ENCODE data around the gene TSKS.
"Not testable (repeated sequence)": the region's sequence is repeated elsewhere in the genome, so short reads cannot be mapped to it uniquely, and the experiment has no call there.

The TSKS gene

DNA sequence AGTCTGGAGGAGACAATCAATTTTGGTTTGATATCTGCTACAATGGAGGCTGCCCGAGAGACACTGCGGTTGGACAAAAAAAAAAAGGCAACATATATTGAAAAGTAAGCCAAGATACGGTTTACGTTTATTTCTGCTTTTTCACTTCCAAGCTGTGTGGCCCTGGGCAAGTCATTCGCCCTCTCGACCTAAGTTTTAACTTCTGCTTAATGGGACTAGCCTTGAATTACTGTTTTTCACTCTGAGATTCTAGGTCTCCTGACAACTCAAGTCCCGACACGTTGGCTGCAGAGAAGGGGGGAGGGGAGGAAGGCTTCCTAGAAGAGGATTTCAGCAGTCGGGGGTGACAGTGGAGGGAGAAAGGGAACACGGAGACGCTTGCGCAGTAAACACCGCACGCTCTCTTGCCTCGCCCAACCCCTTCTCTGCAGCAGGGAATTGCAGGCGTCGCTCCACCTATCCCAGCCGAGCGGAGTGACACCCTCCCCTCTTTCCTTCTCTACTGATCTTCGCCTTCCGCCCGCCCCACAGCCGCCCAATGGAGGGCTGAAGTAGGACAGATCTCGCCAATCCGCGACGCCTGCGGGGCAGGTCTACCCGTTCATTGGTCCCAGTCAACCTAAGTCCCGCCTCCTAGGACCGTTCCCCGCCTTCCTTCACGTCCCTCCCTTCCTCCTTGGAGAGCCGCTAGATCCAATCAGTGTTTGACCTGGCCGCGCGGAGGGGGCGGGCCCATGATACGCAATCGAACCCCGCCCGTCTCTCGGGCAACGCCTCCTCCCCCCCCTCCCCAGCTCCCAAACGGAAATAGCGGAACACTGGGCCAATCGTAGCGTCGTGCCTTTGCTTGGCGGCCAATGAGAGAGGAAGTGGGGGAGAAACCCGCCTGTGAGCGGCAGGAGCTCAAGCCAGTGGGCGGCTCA, 3.2 kb upstream of the TSKS start:
- DNase-seq (ENCODE audit: low spot score), result peak; percentile 100

DNA sequence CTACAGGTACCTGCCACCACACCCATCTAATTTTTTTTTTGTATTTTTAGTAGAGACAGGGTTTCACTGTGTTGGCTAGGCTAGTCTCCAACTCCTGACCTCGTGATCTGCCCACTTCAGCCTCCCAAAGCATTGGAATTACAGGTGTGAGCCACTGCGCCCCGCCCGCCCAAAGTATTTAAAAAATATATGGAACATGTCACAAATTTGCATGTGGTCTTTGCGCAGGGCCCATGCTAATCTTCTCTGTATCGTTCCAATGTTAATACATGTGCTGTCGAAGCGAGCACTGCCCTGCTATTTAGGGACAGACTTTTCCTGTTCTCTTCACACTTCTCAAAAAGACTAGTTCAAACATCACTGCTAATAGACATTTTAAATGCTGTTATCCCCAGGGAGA, 1.2 kb upstream of the TSKS start:
- DNase-seq (ENCODE audit: low spot score), result no peak

DNA sequence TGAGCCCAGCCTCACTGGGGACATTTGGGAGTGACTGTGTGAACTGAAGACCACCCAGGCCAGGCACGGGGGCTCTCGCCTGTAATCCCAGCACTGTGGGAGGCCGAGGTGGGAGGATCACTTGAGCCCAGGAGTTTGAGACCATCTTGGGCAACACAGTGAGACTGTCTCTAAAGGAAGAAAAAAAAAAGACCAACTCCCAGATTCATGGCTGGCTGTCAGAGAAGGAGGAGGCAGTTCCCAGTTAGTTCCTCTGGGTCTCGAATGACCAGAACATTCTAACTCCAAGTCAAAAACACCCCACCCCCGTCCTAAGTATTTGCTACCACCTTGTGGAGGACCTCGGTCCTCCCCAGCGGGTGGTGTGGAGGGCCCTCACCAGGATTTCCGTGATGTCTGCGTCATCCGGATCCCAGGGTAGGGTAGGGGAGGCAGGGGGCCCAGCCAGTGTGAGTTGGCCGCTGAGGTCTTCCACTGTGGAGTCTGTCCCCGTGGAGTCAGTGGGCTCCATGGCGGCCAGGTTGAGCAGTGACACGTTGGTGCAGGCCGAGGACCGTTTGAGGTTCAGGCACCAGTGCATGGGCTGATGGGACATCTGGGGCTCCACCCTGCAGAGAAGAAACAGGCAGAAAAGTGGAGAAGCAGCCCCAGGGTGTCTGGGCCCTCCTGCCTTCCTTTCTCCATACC, 1.3 kb downstream of the TSKS start:
- no peak for DNase-seq (ENCODE audit: low spot score)

DNA sequence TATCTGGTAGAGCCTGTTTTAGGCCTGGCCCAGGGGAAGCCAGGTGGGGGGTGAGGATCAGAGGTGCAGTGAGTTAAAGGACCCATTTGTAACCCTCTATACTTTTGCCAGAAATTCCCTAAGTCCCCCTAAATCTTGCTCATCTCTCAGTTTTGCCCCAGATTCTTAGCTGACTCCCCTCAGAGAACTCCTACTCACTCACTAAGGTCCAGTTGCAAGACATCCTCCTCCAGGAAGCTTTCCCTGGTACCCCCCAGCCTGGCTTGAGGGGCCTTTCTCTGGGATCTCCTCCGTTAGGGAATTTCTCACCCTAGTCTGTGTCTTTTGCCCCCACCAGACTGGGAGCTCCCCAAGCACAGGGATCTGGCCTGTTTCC, 1.9 kb downstream of the TSKS start:
- DNase-seq (ENCODE audit: low spot score), result no peak

DNA sequence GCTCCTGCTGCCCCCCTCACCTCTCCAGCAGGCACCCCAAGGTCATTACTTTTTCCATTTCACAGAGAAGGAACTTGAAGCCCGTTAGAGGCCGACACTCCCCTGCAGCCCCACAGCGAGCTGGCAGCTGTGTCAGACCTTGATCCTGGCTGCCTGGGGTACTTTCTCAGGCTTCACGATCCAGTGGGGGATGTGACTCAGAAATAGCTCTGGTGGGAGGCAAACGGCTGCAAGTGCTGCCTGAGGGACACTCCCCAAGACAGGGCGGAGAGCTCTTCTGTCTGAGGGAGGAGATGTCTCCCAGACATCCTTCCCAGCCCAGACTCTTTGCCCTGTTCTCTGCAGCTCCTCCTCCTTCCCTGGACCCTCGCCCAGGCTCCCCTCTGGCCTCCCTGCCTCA, 4.8 kb downstream of the TSKS start:
- DNase-seq (ENCODE audit: low spot score), result peak; percentile 85

DNA sequence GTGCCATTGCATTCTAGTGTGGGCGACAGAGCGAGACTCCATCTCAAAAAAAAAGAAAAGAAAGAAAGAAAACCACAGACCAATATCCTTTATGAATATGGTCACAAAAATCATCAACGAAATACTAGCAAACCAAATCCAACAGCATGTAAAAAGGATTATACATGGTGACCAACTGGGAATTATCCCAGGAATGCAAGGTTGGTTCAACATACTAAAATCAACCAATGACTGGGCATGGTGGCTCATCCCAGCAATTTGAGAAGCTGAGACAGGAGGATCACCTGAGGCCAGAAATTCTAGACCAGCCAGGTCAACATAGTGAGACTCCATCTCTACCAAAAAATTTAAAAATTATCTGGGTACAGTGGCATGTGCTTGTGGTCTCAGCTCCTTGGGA, 7.2 kb downstream of the TSKS start:
- DNase-seq (ENCODE audit: low spot score), result no peak

DNA sequence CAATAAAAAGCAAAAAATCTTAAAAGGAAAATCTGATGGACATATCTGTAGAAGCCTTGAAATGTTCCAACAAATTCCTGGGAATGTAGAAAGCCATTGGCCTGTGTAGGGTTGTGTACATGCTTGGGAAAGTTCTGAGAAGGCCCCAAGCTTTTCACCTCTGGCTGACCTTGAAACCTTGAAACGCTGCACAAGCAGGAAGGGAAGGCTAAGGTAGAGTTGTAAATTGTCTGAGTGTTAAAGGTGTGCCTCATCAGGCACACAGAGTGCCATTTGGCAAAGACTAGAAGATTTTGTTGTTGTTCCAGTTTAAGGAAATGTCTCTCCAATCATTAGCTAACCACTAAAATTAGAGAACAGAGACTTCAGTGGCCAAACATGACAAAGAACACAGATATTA, 10.4 kb downstream of the TSKS start:
- no peak for DNase-seq (ENCODE audit: low spot score)

DNA sequence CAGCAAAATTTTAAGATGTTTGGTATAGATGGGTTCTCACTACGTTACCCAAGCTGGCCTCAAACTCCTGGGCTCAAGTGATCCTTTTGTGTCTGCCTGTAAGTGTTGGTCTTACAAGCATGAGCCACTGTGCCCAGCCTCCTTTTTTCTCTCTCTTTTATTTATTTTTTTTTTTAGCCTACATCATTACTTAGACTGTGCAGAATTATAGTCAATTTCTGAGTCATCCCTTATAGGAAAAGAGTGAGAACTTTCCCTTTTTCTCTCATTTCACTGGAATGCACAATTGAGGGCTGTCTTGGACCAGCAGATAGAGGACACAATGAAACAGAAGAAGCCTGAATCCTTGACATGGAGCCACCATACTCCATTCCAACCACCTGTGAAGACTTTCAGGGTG, 13.3 kb downstream of the TSKS start:
- DNase-seq (ENCODE audit: low spot score), result peak; percentile 30

DNA sequence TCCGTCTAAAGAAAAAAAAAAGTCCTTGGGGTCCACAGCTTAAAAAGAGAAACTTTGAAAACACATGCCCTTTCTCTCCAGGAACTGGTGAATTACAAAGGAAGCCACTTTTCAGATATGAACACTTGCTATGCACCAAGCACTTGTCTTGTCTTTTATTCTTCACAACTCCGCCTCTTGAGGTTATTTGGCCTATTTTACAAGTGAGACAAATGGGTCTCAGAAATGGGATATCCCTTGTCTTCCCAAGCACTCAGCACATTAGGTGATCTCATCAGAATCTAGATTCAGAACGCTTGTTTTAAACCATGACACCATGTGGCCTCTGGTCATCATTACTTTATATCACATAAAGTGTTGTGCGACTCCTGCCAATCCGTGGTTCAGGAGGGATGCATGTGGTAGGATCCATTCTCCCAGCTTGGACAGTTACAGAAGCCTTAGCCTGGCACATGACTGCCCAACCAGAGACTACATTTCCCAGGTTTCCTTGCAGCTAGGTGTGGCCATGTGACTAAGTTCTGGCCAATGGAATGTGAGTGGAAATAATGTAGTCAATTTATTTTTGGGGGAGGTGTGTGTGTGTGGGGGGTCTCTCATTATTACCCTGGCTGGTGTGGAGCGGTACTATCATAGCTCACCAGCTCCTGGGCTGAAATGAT, 13.9 kb downstream of the TSKS start:
- peak; percentile 60 for DNase-seq (ENCODE audit: low spot score)

DNA sequence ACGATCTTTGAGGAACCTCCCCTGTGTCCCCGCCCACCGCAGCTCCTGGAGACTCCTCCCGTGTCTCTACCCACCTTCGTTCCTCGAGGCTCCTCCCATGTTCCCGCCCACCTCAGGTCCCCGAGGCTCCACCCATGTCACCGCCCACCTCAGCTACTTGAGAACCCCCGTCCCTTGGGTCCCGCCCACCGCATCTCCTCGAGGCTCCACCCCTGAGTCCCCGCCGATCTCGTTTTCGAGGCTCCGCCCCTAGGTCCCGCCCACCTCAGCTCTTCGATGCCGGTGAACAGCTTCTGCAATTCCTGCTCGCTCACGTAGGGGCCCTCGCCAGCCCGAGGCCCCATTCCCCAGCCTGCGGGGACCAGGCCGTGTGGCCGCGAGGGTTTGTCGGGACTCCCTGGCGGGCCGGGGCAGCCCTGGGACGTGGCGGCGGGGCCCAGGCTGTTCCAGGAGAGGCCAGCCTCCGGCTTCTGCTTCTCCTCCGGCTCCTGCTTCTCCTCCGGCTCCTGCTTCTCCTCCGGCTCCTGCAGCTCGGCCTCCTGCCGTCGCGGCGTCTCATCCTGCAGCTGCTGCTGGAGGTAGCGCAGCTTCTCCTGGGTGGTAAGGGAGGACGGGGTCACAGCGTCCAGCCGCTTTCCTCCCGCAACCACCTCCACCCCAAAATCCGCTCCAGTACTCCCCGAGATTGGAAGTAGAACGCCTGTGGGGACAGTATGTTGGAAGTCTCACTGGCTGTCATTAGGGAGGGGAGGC, 16.7 kb downstream of the TSKS start:
- peak; percentile 42 for DNase-seq (ENCODE audit: low spot score)

DNA sequence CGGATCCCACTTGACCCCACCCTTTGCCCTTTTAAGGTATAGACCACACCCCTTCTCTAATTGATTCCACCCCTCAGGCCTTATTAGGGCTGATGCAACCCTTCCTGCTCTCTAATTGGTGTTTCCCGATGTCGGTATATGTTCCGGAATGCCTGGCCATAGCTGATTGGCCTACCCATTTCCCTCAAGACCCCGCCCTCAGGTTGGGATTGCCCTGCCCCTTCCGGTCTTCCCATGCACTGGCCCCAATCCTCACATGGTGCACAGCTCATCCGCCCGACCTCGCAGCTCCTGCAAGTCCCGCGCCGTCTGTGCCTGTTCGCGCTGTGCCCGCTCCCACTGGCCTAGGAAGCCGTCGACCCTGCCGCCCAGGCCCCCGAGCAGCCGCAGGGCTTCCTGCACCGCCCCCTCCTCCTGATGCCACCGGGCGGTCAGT, 18.1 kb downstream of the TSKS start:
- no peak for DNase-seq (ENCODE audit: low spot score)

DNA sequence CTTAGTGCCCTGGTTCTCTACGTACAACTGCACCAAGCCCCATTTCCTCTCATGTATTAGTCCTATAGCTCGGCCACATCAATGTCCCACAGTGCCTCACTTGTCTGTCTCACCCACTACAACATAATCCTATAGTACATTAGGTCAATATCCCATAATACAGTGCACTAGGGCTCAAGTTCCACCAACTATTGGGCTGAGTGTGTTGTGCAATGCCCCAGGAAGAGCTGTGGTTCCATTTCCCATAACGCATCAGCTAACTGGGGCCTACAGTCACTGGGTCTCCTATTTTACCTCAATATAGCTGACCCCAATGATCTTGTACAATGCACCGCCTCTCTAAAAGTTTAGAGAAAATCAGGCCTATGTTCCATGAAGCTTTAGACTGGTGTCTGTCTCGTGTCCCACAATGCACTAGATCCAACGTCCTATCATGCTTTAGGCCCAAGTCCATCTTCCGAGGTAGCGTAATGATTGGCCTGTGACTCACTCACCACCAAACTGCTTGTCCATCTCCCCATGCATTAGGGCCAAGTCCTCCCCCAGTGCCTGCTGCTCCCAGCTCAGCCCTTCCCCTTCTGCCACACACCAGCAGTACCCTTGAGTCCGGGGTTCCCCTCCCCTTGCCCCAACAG, 21.8 kb downstream of the TSKS start:
- no peak for DNase-seq (ENCODE audit: low spot score)

DNA sequence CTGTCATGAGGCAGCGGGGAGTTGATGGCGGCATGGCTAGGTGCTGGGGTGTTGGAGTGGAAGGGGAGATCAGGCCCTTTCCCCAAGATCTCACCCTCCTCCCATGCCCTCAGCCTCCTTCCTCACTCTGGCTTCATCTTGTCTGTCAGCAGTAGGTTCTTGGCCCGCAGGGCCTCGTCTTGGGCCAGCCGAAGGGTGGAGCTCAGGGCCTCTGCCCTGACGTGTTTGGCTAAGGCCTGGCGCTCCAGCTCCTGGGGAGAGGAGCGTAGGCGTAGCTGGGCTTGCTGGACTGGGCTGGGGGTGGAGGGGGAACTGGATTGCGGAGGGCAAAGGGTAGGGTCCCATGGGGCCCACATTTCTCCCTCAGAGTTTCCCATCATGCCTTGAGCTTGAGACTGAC, 23.2 kb downstream of the TSKS start:
- DNase-seq (ENCODE audit: low spot score), result no peak

DNA sequence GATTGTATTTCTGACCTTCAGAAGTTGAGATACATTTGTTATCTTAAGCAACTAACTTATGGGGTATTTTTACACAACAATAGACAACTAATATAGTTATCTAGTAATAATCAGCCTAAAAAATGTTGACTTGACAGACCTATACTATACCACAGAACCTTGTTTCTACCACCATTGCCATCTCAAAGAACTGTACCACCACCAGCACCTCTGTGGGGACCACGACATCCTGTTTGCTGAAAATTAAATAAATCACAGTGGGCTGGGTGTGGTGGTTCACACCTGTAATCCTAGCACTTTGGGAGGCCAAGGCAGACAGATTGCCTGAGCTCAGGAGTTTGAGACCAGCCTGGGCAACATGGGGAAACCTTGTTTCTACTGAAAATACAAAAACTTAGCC, 24.0 kb downstream of the TSKS start:
- no peak for DNase-seq (ENCODE audit: low spot score)

DNA sequence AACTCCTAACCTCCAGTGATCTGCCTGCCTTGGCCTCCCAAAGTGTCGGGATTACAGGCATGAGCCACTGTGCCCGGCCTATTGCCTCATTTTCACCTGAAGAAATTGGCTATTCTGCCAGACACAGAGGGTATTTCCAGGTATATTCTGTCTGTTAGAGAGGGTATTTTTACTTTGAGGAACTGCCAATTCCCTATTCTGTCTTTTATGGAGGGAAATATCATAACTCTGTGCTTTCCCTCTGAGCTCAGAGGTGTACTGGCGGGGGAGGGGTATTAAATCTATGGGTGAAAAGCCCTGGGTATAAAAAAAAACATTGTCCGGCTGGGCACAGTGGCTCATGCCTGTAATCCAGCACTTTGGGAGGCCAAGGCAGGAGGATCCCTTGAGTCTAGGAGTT, 24.8 kb downstream of the TSKS start:
- DNase-seq (ENCODE audit: low spot score), result no peak

DNA sequence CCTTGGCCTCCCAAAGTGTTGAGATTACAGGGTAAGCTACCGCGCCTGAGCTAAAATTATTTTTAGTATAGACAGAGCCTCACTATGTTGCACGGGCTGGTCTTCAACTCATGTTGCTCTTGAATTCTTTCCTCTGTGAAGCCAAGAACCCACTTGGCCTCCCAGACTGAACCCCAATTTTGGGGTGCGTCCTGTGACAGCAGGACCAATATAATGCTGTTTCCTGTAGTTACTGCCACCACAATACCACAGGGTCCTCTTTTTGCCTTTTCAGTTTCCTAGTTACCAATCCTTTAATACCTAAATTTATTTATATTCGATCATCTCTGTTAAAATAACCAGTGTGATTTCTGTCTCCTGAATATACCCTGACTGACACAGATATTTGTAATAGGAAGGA, 32.9 kb downstream of the TSKS start:
- no peak for DNase-seq (ENCODE audit: low spot score)

DNA sequence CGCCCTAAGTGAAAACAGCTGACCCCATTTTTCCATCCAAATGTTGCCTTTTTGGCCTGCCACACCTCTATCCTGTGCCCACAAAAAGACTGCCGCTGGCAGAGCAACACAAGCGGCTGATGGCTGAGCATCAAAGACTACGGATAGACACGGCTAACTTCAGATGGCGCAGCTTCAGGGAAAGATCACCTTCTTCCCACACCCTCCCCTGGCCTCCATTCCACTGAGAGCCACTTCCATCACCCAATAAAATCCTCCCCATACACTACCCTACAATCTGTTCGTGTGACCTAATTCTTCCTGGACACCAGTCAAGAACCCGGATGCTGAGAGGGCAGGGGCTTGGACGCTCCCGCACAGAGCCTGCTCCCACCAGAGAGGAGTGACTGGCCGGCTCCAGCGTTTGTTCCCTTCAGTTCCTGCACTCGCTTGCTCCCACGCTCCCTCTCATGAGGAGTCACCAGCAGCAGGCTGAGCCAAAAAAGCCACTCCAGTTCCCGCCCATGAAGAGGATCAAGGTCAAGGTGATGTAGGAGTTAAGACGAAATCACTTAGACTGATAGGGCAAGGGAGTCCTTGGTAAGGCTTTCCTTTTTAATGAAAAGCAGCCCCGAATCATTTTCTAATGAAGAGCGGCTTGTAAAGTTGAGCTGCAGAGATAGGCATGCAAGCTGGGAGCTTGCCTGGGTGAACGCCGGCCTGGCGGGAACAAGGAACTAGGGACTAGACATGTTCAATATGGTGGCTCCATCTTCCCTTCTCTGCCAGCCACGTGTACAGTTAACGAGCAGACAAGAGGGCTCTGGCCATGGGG, 35.7 kb downstream of the TSKS start:
- peak; percentile 30 for DNase-seq (ENCODE audit: low spot score)

DNA sequence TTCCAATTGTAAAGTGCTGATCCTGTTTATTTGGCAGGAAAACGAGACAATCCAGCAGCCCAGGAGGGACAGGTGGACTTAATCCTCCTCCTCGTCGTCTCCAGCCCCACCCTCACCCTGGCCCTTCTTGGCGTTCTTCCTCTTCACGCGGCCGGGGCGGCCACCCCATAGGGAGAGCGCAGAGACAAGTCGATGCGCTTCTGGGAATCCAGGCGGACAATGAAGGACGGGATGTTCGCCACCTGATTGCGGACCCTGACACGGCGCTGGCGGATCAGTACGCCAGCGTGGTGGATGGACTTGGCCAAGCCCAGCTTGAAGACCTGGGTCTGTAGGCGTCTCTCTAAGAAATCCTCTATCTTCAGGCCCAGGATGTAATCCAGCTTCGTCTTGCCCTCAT, 43.7 kb downstream of the TSKS start:
- DNase-seq (ENCODE audit: low spot score), result not testable (repeated sequence)

DNA sequence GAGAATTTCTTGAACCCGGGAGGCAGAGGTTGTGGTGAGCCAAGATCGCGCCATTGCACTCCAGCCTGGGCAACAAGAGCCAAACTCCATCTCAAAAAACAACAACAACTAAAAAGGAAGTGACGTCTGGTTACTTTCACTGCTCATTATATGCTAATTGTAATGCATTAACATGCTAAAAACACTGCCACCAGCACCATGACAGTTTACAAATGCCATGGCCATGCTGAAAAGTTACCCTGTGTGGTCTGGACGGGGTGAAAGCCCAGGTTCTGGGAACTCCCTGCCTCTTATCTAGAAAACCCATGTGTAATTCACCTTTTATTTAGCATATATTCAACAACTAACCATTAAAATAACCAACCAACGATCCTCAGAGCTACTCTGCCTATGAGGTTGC, 44.1 kb downstream of the TSKS start:
- DNase-seq (ENCODE audit: low spot score), result no peak

DNA sequence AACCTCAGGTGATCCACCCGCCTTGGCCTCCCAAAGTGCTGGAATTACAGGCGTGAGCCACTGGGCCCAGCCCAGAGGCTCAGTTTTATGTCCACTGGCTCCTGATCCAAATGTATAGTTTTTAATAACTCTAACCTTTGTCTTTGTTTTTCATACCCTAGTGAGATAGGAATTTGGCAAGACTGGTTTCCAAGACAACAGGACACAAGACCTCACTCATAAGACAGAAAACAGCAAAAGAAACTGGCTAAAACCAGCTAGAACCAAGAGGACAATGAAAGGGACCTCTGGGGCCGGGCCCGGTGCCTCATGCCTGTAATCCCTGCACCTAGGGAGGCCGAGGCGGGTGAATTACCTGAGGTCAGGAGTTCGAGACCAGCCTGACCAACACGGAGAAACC, 44.6 kb downstream of the TSKS start:
- peak; percentile 29 for DNase-seq (ENCODE audit: low spot score)

DNA sequence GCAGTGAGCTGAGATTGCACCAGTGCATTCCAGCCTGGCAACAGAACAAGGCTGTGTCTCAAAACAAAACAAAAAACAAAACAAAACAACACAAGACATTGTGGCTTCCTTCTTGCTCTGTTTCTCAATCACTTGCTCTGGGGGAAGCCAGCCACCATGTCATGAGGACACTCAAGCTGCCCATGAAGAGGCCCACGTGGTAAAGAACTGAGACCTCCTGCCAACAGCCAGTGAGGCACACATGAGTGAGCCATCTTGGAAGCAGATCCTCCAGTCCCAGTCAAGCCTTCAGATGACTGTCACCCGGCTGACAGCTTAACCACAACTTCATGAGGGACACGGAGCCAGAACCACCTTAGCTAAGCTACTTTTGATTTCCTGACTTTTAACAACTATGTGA, 47.0 kb downstream of the TSKS start:
- DNase-seq (ENCODE audit: low spot score), result no peak

All from hepatic stellate cell (primary cell).